Measurements from ENCODE around the gene TMEM170B.

DNA sequence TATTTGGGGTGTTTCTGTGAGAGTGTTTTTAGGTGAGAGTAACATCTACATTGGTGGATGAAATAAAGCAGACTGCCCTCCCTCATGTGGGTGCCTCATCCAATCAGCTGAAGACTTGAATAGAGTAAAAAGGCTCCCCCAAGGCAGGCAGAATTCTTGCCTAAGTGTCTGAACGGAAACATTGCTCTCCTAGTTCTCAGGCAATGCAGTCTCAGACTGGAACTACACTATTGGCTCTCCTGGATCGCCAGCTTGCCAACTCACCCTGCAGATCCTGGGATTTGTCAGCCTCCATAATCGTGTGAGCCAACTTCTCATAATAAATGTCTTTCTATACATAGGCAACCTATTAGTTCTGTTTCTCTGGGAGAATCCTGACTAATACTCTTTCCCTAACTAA lies 5.5 kb upstream of the TMEM170B start:
- no peak for TF ChIP-seq POLR2A (IDR thresholded peaks at IDR 0.05)
- TF ChIP-seq, protein P1, sequence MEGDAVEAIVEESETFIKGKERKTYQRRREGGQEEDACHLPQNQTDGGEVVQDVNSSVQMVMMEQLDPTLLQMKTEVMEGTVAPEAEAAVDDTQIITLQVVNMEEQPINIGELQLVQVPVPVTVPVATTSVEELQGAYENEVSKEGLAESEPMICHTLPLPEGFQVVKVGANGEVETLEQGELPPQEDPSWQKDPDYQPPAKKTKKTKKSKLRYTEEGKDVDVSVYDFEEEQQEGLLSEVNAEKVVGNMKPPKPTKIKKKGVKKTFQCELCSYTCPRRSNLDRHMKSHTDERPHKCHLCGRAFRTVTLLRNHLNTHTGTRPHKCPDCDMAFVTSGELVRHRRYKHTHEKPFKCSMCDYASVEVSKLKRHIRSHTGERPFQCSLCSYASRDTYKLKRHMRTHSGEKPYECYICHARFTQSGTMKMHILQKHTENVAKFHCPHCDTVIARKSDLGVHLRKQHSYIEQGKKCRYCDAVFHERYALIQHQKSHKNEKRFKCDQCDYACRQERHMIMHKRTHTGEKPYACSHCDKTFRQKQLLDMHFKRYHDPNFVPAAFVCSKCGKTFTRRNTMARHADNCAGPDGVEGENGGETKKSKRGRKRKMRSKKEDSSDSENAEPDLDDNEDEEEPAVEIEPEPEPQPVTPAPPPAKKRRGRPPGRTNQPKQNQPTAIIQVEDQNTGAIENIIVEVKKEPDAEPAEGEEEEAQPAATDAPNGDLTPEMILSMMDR (IDR thresholded peaks at IDR 0.05), result no peak
